ENCODE data around the gene SMARCA1. TPM values are rescaled to one million over a fixed set of nuclear protein-coding genes. Genes with fewer than 3 reads are reported as not detected.

SMARCA1 gene
- total and polyA plus RNA-seq, 10 of the 15 experiments (the other 5 are each of a cell fraction or from before 2014, with no cell fraction given): 0.02 to 0.31 (median 0.08) TPM; not detected in 3

GRCh38 chrX:129544780-129545179 is 21.5 kb upstream of the SMARCA1 start:
- H3K4me3 ChIP-seq: no peak overlapping the region
- H4K20me1 ChIP-seq (ENCODE audit: control insufficient read depth, insufficient read depth): no peaks in the 10 kb centered on the region
- FAIRE-seq (no peak), ATAC-seq (no peak), DNase-seq (ENCODE audit: low read depth, low spot score) (no peak)
- no peak overlapping the region for H2AFZ ChIP-seq (ENCODE audit: control insufficient read depth, low read depth, low read length)
- ChIA-PET CTCF (no interaction called here), RAD21 (ENCODE audit: unreplicated experiment) (no interaction called here), POLR2A (no interaction called here), SMC1A (ENCODE audit: uncharacterized antibody, unreplicated experiment) (no interaction called here)
- no peaks in the 10 kb centered on the region for H3K79me2 ChIP-seq (ENCODE audit: control insufficient read depth, insufficient read depth, low read length)
- 86% methylated on average over 2 of the region's 2 CpGs for WGBS (ENCODE audit: insufficient coverage, insufficient replicate concordance, low lambda C conversion rate, missing lambda C conversion rate)
- no peak overlapping the region for H3K9ac ChIP-seq (ENCODE audit: control insufficient read depth, insufficient read depth, low read length)
- no peak overlapping the region for H3K4me2 ChIP-seq (ENCODE audit: control insufficient read depth, insufficient read depth)
- TF ChIP-seq ATF7 (IDR thresholded peaks at IDR 0.05; ENCODE audit: low read depth): no peak
- TF ChIP-seq SIN3A (IDR thresholded peaks at IDR 0.05; ENCODE audit: low read depth, low read length): no peak
- no peak for TF ChIP-seq GATAD2B (conservative IDR thresholded peaks at IDR 0.05; ENCODE audit: low read depth)
- no peak for TF ChIP-seq BCL3 (IDR thresholded peaks at IDR 0.05; ENCODE audit: borderline replicate concordance, insufficient read depth, low read depth, low read length, poor library complexity, severe bottlenecking)
- no peak for TF ChIP-seq NFXL1 (IDR thresholded peaks at IDR 0.05; ENCODE audit: borderline replicate concordance)
- intact Hi-C loops (cut with micrococcal nuclease; ENCODE audit: unreplicated experiment): no loop called here
- in situ Hi-C loops (cut with MboI): no loop called here
- H3K27ac ChIP-seq (ENCODE audit: control insufficient read depth, insufficient read depth): no peak overlapping the region
- H3K9me3 ChIP-seq (replicated peaks; ENCODE audit: control insufficient read depth, insufficient read depth, low read length): no peaks in the 10 kb centered on the region
- H3K36me3 ChIP-seq (ENCODE audit: control insufficient read depth in 2 of 2, insufficient read depth in 2 of 2, low read length in 1 of 2): no peaks in the 10 kb centered on the region
- H3K4me1 ChIP-seq (ENCODE audit: control insufficient read depth, insufficient read depth, low read length): no peaks in the 10 kb centered on the region
- H3K27me3 ChIP-seq (replicated peaks in 1 of 2; ENCODE audit: control insufficient read depth in 2 of 2, insufficient read depth in 2 of 2, low read length in 1 of 2): no peaks in the 10 kb centered on the region
- no TSS peak for BruUV-seq (replicated peaks)

GRCh38 chrX:129540722-129541184 is 17.5 kb upstream of the SMARCA1 start:
- H3K79me2 ChIP-seq (ENCODE audit: control insufficient read depth, insufficient read depth, low read length): no peaks in the 10 kb centered on the region
- no peaks in the 10 kb centered on the region for H3K36me3 ChIP-seq (ENCODE audit: control insufficient read depth in 2 of 2, insufficient read depth in 2 of 2, low read length in 1 of 2)
- ChIA-PET SMC1A (ENCODE audit: uncharacterized antibody, unreplicated experiment) (interaction anchor here (1.2 kb wide), 1 partner anchor 9 kb away, joined by 4 read pairs; no protein-coding TSS in a partner anchor), RAD21 (ENCODE audit: unreplicated experiment) (no interaction called here), CTCF (interaction anchor here (1.0 kb wide), 1 partner anchor 12 kb away, joined by 3 read pairs; no protein-coding TSS in a partner anchor), POLR2A (interaction anchor here (1.2 kb wide), 1 partner anchor 13 kb away, joined by 5 read pairs; no protein-coding TSS in a partner anchor)
- H4K20me1 ChIP-seq (ENCODE audit: control insufficient read depth, insufficient read depth): no peaks in the 10 kb centered on the region
- peak overlapping the region; percentile 42; the same call in 1 of the 2 replicates for H3K4me3 ChIP-seq
- FAIRE-seq: peak; percentile 7
- H3K27me3 ChIP-seq (replicated peaks in 1 of 2; ENCODE audit: control insufficient read depth in 2 of 2, insufficient read depth in 2 of 2, low read length in 1 of 2): no peaks in the 10 kb centered on the region
- peak; percentile 57 for ATAC-seq
- peak overlapping the region; percentile 45 for H3K4me2 ChIP-seq (ENCODE audit: control insufficient read depth, insufficient read depth)
- no peak for DNase-seq (ENCODE audit: low read depth, low spot score)
- BruUV-seq (replicated peaks): no TSS peak
- H3K27ac ChIP-seq (ENCODE audit: control insufficient read depth, insufficient read depth): no peak overlapping the region
- H2AFZ ChIP-seq (ENCODE audit: control insufficient read depth, low read depth, low read length): peak overlapping the region; percentile 25
- in situ Hi-C loops (cut with MboI) (no loop called here), intact Hi-C loops (cut with micrococcal nuclease; ENCODE audit: unreplicated experiment) (no loop called here)
- no peak overlapping the region for H3K9ac ChIP-seq (ENCODE audit: control insufficient read depth, insufficient read depth, low read length)
- H3K4me1 ChIP-seq (ENCODE audit: control insufficient read depth, insufficient read depth, low read length): no peaks in the 10 kb centered on the region
- TF ChIP-seq NR2C2 (IDR thresholded peaks at IDR 0.05; ENCODE audit: borderline replicate concordance, control insufficient read depth, insufficient read length, low read depth): no peak
- no peaks in the 10 kb centered on the region for H3K9me3 ChIP-seq (replicated peaks; ENCODE audit: control insufficient read depth, insufficient read depth, low read length)
- 67% methylated on average over 14 of the region's 14 CpGs for WGBS (ENCODE audit: insufficient coverage, insufficient replicate concordance, low lambda C conversion rate, missing lambda C conversion rate)

All from GM12878 (cell line).